ENCODE results near the gene ARNT2. TPM values are rescaled to one million over a fixed set of nuclear protein-coding genes. Genes with fewer than 3 reads are reported as not detected.

The ARNT2 gene
- total and polyA plus RNA-seq, 10 of the 15 experiments (the other 5 are each of a cell fraction or from before 2014, with no cell fraction given): 0.07 to 0.49 (median 0.09) TPM; not detected in 6

DNA sequence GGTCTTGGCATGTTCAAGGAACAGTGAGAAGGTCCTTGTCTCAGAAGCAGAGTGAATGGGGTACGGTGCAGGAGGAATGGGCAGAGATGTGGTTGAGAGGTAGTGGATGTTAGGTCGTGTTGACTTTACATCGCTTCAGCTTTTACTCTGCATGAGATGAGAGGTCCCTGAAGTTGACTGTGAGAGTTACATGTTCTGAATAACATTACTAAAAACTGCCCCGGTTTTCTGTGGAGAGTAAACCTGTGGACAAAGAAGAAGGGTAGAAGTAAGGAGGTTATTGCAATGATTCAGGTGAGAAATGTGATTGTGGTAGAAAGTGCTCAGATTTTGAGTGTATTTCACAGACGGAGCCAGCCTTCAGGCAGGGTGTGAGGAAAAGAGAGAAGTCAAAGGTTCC is 105.6 kb downstream of the ARNT2 start:
- ATAC-seq (no peak), FAIRE-seq (no peak), DNase-seq (ENCODE audit: low read depth, low spot score) (no peak)
- Histone ChIP-seq H3K4me2 (ENCODE audit: control insufficient read depth, insufficient read depth) (no peak overlapping the region), H4K20me1 (ENCODE audit: control insufficient read depth, insufficient read depth) (no peaks in the 10 kb centered on the region), H3K9ac (ENCODE audit: control insufficient read depth, insufficient read depth, low read length) (no peak overlapping the region), H3K36me3 (ENCODE audit: control insufficient read depth in 2 of 2, insufficient read depth in 2 of 2, low read length in 1 of 2) (no peaks in the 10 kb centered on the region), H3K27me3 (replicated peaks in 1 of 2; ENCODE audit: control insufficient read depth in 2 of 2, insufficient read depth in 2 of 2, low read length in 1 of 2) (peaks cover 0 to 3% of the 10 kb centered on the region in 2 experiments; a peak in 1 of 4 replicates), H2AFZ (ENCODE audit: control insufficient read depth, low read depth, low read length) (no peak overlapping the region), H3K4me3 (no peak overlapping the region), H3K9me3 (replicated peaks; ENCODE audit: control insufficient read depth, insufficient read depth, low read length) (no peaks in the 10 kb centered on the region), H3K79me2 (ENCODE audit: control insufficient read depth, insufficient read depth, low read length) (no peaks in the 10 kb centered on the region), H3K27ac (ENCODE audit: control insufficient read depth, insufficient read depth) (no peak overlapping the region), H3K4me1 (ENCODE audit: control insufficient read depth, insufficient read depth, low read length) (no peaks in the 10 kb centered on the region)
- ChIA-PET SMC1A (ENCODE audit: uncharacterized antibody, unreplicated experiment) (no interaction called here), CTCF (no interaction called here), POLR2A (no interaction called here), RAD21 (ENCODE audit: unreplicated experiment) (no interaction called here)
- BruUV-seq (replicated peaks): no TSS peak
- intact Hi-C loops (cut with micrococcal nuclease; ENCODE audit: unreplicated experiment) (no loop called here), in situ Hi-C loops (cut with MboI) (no loop called here)
- WGBS (ENCODE audit: insufficient coverage, insufficient replicate concordance, low lambda C conversion rate, missing lambda C conversion rate): 16% methylated on average over 5 of the region's 5 CpGs
- TF ChIP-seq JUNB (IDR thresholded peaks at IDR 0.05) (no peak), KAT2A (conservative IDR thresholded peaks at IDR 0.05; ENCODE audit: control insufficient read depth, low read depth, low read length) (no peak), EGR1 (IDR thresholded peaks at IDR 0.05; ENCODE audit: borderline replicate concordance in 1 of 2, low read depth in 2 of 2, low read length in 2 of 2) (no peak), SIX5 (IDR thresholded peaks at IDR 0.05; ENCODE audit: low read depth, low read length, severe bottlenecking) (no peak), TCF12 (IDR thresholded peaks at IDR 0.05; ENCODE audit: low read depth, low read length) (no peak), ZNF217 (IDR thresholded peaks at IDR 0.05) (no peak), NRF1 (conservative IDR thresholded peaks at IDR 0.05; ENCODE audit: low read depth, low read length) (no peak), NR2C1 (IDR thresholded peaks at IDR 0.05) (no peak)
- TF ChIP-seq, protein P1, sequence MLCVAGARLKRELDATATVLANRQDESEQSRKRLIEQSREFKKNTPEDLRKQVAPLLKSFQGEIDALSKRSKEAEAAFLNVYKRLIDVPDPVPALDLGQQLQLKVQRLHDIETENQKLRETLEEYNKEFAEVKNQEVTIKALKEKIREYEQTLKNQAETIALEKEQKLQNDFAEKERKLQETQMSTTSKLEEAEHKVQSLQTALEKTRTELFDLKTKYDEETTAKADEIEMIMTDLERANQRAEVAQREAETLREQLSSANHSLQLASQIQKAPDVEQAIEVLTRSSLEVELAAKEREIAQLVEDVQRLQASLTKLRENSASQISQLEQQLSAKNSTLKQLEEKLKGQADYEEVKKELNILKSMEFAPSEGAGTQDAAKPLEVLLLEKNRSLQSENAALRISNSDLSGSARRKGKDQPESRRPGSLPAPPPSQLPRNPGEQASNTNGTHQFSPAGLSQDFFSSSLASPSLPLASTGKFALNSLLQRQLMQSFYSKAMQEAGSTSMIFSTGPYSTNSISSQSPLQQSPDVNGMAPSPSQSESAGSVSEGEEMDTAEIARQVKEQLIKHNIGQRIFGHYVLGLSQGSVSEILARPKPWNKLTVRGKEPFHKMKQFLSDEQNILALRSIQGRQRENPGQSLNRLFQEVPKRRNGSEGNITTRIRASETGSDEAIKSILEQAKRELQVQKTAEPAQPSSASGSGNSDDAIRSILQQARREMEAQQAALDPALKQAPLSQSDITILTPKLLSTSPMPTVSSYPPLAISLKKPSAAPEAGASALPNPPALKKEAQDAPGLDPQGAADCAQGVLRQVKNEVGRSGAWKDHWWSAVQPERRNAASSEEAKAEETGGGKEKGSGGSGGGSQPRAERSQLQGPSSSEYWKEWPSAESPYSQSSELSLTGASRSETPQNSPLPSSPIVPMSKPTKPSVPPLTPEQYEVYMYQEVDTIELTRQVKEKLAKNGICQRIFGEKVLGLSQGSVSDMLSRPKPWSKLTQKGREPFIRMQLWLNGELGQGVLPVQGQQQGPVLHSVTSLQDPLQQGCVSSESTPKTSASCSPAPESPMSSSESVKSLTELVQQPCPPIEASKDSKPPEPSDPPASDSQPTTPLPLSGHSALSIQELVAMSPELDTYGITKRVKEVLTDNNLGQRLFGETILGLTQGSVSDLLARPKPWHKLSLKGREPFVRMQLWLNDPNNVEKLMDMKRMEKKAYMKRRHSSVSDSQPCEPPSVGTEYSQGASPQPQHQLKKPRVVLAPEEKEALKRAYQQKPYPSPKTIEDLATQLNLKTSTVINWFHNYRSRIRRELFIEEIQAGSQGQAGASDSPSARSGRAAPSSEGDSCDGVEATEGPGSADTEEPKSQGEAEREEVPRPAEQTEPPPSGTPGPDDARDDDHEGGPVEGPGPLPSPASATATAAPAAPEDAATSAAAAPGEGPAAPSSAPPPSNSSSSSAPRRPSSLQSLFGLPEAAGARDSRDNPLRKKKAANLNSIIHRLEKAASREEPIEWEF (IDR thresholded peaks at IDR 0.05; ENCODE audit: insufficient replicate concordance, low read depth, low read length): no peak
- TF ChIP-seq, protein P2, sequence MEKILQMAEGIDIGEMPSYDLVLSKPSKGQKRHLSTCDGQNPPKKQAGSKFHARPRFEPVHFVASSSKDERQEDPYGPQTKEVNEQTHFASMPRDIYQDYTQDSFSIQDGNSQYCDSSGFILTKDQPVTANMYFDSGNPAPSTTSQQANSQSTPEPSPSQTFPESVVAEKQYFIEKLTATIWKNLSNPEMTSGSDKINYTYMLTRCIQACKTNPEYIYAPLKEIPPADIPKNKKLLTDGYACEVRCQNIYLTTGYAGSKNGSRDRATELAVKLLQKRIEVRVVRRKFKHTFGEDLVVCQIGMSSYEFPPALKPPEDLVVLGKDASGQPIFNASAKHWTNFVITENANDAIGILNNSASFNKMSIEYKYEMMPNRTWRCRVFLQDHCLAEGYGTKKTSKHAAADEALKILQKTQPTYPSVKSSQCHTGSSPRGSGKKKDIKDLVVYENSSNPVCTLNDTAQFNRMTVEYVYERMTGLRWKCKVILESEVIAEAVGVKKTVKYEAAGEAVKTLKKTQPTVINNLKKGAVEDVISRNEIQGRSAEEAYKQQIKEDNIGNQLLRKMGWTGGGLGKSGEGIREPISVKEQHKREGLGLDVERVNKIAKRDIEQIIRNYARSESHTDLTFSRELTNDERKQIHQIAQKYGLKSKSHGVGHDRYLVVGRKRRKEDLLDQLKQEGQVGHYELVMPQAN (conservative IDR thresholded peaks at IDR 0.05): no peak
- TF ChIP-seq, protein P3, sequence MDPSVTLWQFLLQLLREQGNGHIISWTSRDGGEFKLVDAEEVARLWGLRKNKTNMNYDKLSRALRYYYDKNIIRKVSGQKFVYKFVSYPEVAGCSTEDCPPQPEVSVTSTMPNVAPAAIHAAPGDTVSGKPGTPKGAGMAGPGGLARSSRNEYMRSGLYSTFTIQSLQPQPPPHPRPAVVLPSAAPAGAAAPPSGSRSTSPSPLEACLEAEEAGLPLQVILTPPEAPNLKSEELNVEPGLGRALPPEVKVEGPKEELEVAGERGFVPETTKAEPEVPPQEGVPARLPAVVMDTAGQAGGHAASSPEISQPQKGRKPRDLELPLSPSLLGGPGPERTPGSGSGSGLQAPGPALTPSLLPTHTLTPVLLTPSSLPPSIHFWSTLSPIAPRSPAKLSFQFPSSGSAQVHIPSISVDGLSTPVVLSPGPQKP (IDR thresholded peaks at IDR 0.05; ENCODE audit: low read depth, low read length): no peak
- TF ChIP-seq, protein P4, sequence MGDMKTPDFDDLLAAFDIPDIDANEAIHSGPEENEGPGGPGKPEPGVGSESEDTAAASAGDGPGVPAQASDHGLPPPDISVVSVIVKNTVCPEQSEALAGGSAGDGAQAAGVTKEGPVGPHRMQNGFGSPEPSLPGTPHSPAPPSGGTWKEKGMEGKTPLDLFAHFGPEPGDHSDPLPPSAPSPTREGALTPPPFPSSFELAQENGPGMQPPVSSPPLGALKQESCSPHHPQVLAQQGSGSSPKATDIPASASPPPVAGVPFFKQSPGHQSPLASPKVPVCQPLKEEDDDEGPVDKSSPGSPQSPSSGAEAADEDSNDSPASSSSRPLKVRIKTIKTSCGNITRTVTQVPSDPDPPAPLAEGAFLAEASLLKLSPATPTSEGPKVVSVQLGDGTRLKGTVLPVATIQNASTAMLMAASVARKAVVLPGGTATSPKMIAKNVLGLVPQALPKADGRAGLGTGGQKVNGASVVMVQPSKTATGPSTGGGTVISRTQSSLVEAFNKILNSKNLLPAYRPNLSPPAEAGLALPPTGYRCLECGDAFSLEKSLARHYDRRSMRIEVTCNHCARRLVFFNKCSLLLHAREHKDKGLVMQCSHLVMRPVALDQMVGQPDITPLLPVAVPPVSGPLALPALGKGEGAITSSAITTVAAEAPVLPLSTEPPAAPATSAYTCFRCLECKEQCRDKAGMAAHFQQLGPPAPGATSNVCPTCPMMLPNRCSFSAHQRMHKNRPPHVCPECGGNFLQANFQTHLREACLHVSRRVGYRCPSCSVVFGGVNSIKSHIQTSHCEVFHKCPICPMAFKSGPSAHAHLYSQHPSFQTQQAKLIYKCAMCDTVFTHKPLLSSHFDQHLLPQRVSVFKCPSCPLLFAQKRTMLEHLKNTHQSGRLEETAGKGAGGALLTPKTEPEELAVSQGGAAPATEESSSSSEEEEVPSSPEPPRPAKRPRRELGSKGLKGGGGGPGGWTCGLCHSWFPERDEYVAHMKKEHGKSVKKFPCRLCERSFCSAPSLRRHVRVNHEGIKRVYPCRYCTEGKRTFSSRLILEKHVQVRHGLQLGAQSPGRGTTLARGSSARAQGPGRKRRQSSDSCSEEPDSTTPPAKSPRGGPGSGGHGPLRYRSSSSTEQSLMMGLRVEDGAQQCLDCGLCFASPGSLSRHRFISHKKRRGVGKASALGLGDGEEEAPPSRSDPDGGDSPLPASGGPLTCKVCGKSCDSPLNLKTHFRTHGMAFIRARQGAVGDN (IDR thresholded peaks at IDR 0.05): no peak

Measured in GM12878 (cell line).